HG03457 (cell line): ENCODE measurements around the gene NFIA.
"Not testable (repeated sequence)": the region's sequence is repeated elsewhere in the genome, so short reads cannot be mapped to it uniquely, and the experiment has no call there.

Experiments used
- ATAC-seq: cut with Tn5 transposase; IDR thresholded peaks from one replicate; pipeline ENCODE4 v1.9.1; 2021; ENCODE audit warnings: moderate number of reproducible peaks; ENCODE audit not compliant: unreplicated experiment

The NFIA gene

GRCh38 chr1:61460191-61460590 is 377.8 kb downstream of the NFIA start:
- no peak for ATAC-seq

- ATAC-seq: no peak
Measured at GRCh38 chr1:61461406-61462384, 379.3 kb downstream of the NFIA start.

- no peak for ATAC-seq
Measured at GRCh38 chr1:61462628-61463027, 380.3 kb downstream of the NFIA start.

GRCh38 chr1:61463220-61463619 is 380.9 kb downstream of the NFIA start:
- ATAC-seq: no peak

- ATAC-seq: not testable (repeated sequence)
Measured at GRCh38 chr1:61467836-61468235, 385.5 kb downstream of the NFIA start.

GRCh38 chr1:61469365-61469764 is 387.0 kb downstream of the NFIA start:
- no peak for ATAC-seq

GRCh38 chr1:61472876-61473275 is 390.5 kb downstream of the NFIA start:
- ATAC-seq: no peak

GRCh38 chr1:61474269-61474817 is 392.0 kb downstream of the NFIA start:
- no peak for ATAC-seq

- ATAC-seq: no peak
Measured at GRCh38 chr1:61474963-61475362, 392.6 kb downstream of the NFIA start.

- no peak for ATAC-seq
Measured at GRCh38 chr1:61477301-61477700, 394.9 kb downstream of the NFIA start.

- ATAC-seq: no peak
Measured at GRCh38 chr1:61480273-61480935, 398.0 kb downstream of the NFIA start.

- no peak for ATAC-seq
Measured at GRCh38 chr1:61481315-61481715, 399.0 kb downstream of the NFIA start.

- no peak for ATAC-seq
Measured at GRCh38 chr1:61482170-61482734, 399.9 kb downstream of the NFIA start.

- ATAC-seq: no peak
Measured at GRCh38 chr1:61486783-61487536, 404.6 kb downstream of the NFIA start.

- no peak for ATAC-seq
Measured at GRCh38 chr1:61487801-61488200, 405.4 kb downstream of the NFIA start.

- no peak for ATAC-seq
Measured at GRCh38 chr1:61490924-61491323, 408.6 kb downstream of the NFIA start.

GRCh38 chr1:61491497-61491896 is 409.1 kb downstream of the NFIA start:
- ATAC-seq: no peak

- ATAC-seq: no peak
Measured at GRCh38 chr1:61494000-61494399, 411.6 kb downstream of the NFIA start.

- no peak for ATAC-seq
Measured at GRCh38 chr1:61496501-61496900, 414.1 kb downstream of the NFIA start.

- ATAC-seq: no peak
Measured at GRCh38 chr1:61497013-61497412, 414.7 kb downstream of the NFIA start.

GRCh38 chr1:61498342-61498741 is 416.0 kb downstream of the NFIA start:
- no peak for ATAC-seq
